GM20000 (cell line): ENCODE data around the gene GRM7.

Source experiments
- DNase-seq: peaks from one replicate; pipeline ENCODE4 v3.0.0; 2012; ENCODE audit warnings: low spot score
- CTCF ChIP-seq: IDR thresholded peaks from 2 replicates; pipeline ENCODE4 v1.5.1; 2012; ENCODE audit warnings: mild to moderate bottlenecking, control low read depth; ENCODE audit errors: extremely low read depth, missing control alignments

The GRM7 gene

GRCh38 chr3:7289121-7289520, 428.2 kb downstream of the GRM7 start:
- no peak for TF ChIP-seq CTCF
- no peak for DNase-seq

- no peak for DNase-seq
These were observed 429.3 kb downstream of the GRM7 start for GRCh38 chr3:7290077-7290825.

GRCh38 chr3:7292362-7292761, 431.4 kb downstream of the GRM7 start:
- no peak for DNase-seq
- no peak for TF ChIP-seq CTCF

More at GRCh38 chr3:7290077-7290825, 429.3 kb downstream of the GRM7 start:
- no peak for TF ChIP-seq CTCF

GRCh38 chr3:7293286-7293685, 432.4 kb downstream of the GRM7 start:
- TF ChIP-seq CTCF, result no peak
- no peak for DNase-seq

GRCh38 chr3:7305561-7305960, 444.6 kb downstream of the GRM7 start:
- no peak for TF ChIP-seq CTCF
- DNase-seq, result no peak

- DNase-seq, result no peak
- TF ChIP-seq CTCF, result no peak
These were observed 446.0 kb downstream of the GRM7 start for GRCh38 chr3:7306901-7307300.

- DNase-seq, result no peak
- no peak for TF ChIP-seq CTCF
These were observed 446.5 kb downstream of the GRM7 start for GRCh38 chr3:7307410-7307809.
